A549 (cell line): ENCODE measurements around the gene TACSTD2. TPM values are rescaled to one million over a fixed set of nuclear protein-coding genes. Genes with fewer than 3 reads are reported as not detected.
"Not testable (repeated sequence)": the region's sequence is repeated elsewhere in the genome, so short reads cannot be mapped to it uniquely, and the experiment has no call there.

Source experiments
- ATAC-seq, 2 experiments: fragments of 200-7000 bp in 1 of 2; fragments of >200 bp in 1 of 2; cut with Nextera tagmentation in 1 of 2; cut with Tn5 transposase in 1 of 2; 3 replicates each; pipeline versions ENCODE4 v1.8.0 to v1.9.1; 2018 to 2020; ENCODE audit warnings: mild to moderate bottlenecking in 1 of 2, moderate library complexity in 1 of 2
- CTCF ChIA-PET: fragments of 300-600 bp; sonication (Branson Sonifier 250); formaldehyde crosslinking; extraction: SDS; loops from one replicate; lab custom pipeline; 2021; ENCODE audit warnings: antibody characterized with exemption, inconsistent platforms; lab: Yijun Ruan, JAX
- POLR2A ChIA-PET: fragments of 350-600 bp; formaldehyde crosslinking; extraction: SDS; loops from one replicate; lab custom pipeline; 2021; ENCODE audit warnings: antibody characterized with exemption, inconsistent platforms; lab: Yijun Ruan, JAX
- DNase-seq, 2 experiments: peaks; one replicate each; pipeline versions ENCODE4 v3.0.0 to v3.0.0-alpha.2; 2011 to 2016; ENCODE audit warnings: low read depth in 1 of 2, low spot score in 1 of 2
- FAIRE-seq: peaks from 2 replicates; lab custom pipeline; 2011; peaks lifted over from hg19 to GRCh38; lab: Jason Lieb, UNC
- H3K27ac ChIP-seq, 2 experiments: fragments of >200 bp; sonication (Bioruptor Twin); formaldehyde crosslinking; 3 replicates each; pipeline ENCODE4 v1.5.1; 2016 to 2017
- H3K4me1 ChIP-seq: fragments of >200 bp; sonication (Bioruptor Twin); formaldehyde crosslinking; 3 replicates; pipeline ENCODE4 v1.6.1; 2016
- H3K4me2 ChIP-seq: fragments of >200 bp; sonication (Bioruptor Twin); formaldehyde crosslinking; 3 replicates; pipeline ENCODE4 v1.6.1; 2016
- H3K4me3 ChIP-seq: fragments of >200 bp; sonication (Bioruptor Twin); formaldehyde crosslinking; 3 replicates; pipeline ENCODE4 v1.5.1; 2016
- H3K9me3 ChIP-seq: fragments of >200 bp; sonication (Bioruptor Twin); formaldehyde crosslinking; 3 replicates; pipeline ENCODE4 v1.6.1; 2016
- BHLHE40 ChIP-seq: IDR thresholded peaks from 2 replicates; pipeline ENCODE4 v1.6.1; 2012; ENCODE audit warnings: low read depth, low read length, inconsistent platforms
- CBX2 ChIP-seq: fragments of 200-600 bp; sonication (generic); IDR thresholded peaks from 2 replicates; pipeline ENCODE4 v1.6.1; 2016; ENCODE audit warnings: low read depth, mild to moderate bottlenecking, borderline replicate concordance
- CBX8 ChIP-seq: fragments of 200-600 bp; sonication (generic); IDR thresholded peaks from 2 replicates; pipeline ENCODE4 v1.6.1; 2016
- CEBPB ChIP-seq, 2 experiments: fragments of >200 bp in 1 of 2; sonication (Bioruptor Twin) in 1 of 2; formaldehyde crosslinking in 1 of 2; IDR thresholded peaks; 2 replicates each; pipeline ENCODE4 v1.6.1; 2012 to 2016
- EHMT2 ChIP-seq: fragments of 200-600 bp; sonication (generic); IDR thresholded peaks from 2 replicates; pipeline ENCODE4 v1.6.1; 2016; ENCODE audit warnings: antibody characterized with exemption, low read depth, mild to moderate bottlenecking, moderate library complexity
- FOSL2 ChIP-seq, 2 experiments: fragments of 450-650 bp in 1 of 2; fragments of >200 bp in 1 of 2; sonication (Bioruptor Twin) in 1 of 2; formaldehyde crosslinking; IDR thresholded peaks; 2 replicates each; pipeline versions ENCODE4 v1.5.0 to v1.6.1; 2016 to 2020; ENCODE audit warnings: mild to moderate bottlenecking in 1 of 2, moderate library complexity in 1 of 2
- FOXS1 ChIP-seq: fragments of 250-450 bp; sonication (Bioruptor Pico); IDR thresholded peaks from 2 replicates; pipeline ENCODE4 v1.5.0; 2020; ENCODE audit warnings: mild to moderate bottlenecking, moderate library complexity
- HEYL ChIP-seq: fragments of 250-450 bp; sonication (Bioruptor Pico); IDR thresholded peaks from 2 replicates; pipeline ENCODE4 v1.8.0; 2021; ENCODE audit warnings: mild to moderate bottlenecking, moderate library complexity
- HOXB13 ChIP-seq: fragments of 250-450 bp; sonication (Bioruptor Pico); IDR thresholded peaks from 2 replicates; pipeline ENCODE4 v1.5.0; 2020; ENCODE audit warnings: low read depth, mild to moderate bottlenecking, moderate library complexity
- JUNB ChIP-seq: fragments of >200 bp; sonication (Bioruptor Twin); formaldehyde crosslinking; IDR thresholded peaks from 2 replicates; pipeline ENCODE4 v1.6.1; 2016
- MAX ChIP-seq: IDR thresholded peaks from 2 replicates; pipeline ENCODE4 v1.6.1; 2012
- NR3C1 ChIP-seq: fragments of >200 bp; sonication (Bioruptor Twin); formaldehyde crosslinking; IDR thresholded peaks from 3 replicates; pipeline ENCODE4 v1.6.1; 2017
- PBX3 ChIP-seq: IDR thresholded peaks from 2 replicates; pipeline ENCODE4 v1.6.1; 2012
- POLR2AphosphoS2 ChIP-seq: conservative IDR thresholded peaks from 2 replicates; pipeline ENCODE4 v1.6.1; 2012; ENCODE audit warnings: low read length, improper control_type of control experiment, inconsistent platforms
- RCOR1 ChIP-seq: fragments of 150-350 bp; IDR thresholded peaks from 2 replicates; pipeline ENCODE4 v1.6.1; 2014; ENCODE audit warnings: antibody characterized with exemption, low read length, low read depth
- WGBS: methylation state at CpG from one replicate; pipeline ENCODE4 v1.1.6; 2017; ENCODE audit errors: missing lambda C conversion rate; 5-methylcytosine and 5-hydroxymethylcytosine counted together
- polyA plus RNA-seq, 4 experiments: library from polyadenylated mRNA; depleted of rRNA in 3 of 4; stranded (reverse); fragments of >200 nt; fragmentation: RNase III in 1 of 4; extraction: RNeasy Plus Mini Kit Qiagen cat#74134 plus additional on column Dnase treatment in 1 of 4; gene quantifications; 2 replicates in 3 of 4; 3 replicates in 1 of 4; pipeline ENCODE4 v1.2.3, GENCODE V29; 2011 to 2017
- TF ChIP-seq, protein P1 (sequence below): fragments of >200 bp; sonication (Bioruptor Twin); formaldehyde crosslinking; IDR thresholded peaks from 3 replicates; pipeline ENCODE4 v1.5.1; 2016
- TF ChIP-seq, protein P2 (sequence below): fragments of >200 bp; sonication (Bioruptor Twin); formaldehyde crosslinking; IDR thresholded peaks from 2 replicates; pipeline ENCODE4 v1.6.1; 2016

Gene TACSTD2
- polyA plus RNA-seq, 2 of the 4 experiments (the other 2 are of a cell fraction) = not detected

DNA sequence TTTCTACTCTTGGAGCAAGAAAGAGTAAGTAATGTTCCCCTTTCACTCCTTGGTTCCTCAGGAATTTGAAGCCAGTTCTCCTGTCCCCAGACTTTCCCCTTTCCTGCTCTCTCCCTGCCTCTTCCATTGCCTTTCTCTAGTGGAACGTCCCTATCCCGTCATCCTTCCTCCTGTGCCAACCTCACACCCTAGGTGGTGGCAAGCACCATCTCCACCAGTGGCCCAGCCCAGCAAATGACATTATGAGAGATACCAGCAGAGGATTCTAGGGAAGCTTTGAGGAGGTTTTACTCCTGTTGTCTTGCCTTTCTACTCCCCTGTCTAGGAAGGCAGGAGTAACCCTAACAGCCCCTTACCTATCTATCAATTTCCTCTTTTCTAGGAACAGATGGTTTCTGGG lies 8.1 kb upstream of the TACSTD2 start (continued):
- TF ChIP-seq CBX2 (no peak), CBX8 (no peak), HOXB13 (CRISPR knock-in tag) (no peak), PBX3 (no peak), FOXS1 (CRISPR knock-in tag) (no peak), CEBPB (IDR thresholded peaks at IDR 0.05) (no peak)

DNA sequence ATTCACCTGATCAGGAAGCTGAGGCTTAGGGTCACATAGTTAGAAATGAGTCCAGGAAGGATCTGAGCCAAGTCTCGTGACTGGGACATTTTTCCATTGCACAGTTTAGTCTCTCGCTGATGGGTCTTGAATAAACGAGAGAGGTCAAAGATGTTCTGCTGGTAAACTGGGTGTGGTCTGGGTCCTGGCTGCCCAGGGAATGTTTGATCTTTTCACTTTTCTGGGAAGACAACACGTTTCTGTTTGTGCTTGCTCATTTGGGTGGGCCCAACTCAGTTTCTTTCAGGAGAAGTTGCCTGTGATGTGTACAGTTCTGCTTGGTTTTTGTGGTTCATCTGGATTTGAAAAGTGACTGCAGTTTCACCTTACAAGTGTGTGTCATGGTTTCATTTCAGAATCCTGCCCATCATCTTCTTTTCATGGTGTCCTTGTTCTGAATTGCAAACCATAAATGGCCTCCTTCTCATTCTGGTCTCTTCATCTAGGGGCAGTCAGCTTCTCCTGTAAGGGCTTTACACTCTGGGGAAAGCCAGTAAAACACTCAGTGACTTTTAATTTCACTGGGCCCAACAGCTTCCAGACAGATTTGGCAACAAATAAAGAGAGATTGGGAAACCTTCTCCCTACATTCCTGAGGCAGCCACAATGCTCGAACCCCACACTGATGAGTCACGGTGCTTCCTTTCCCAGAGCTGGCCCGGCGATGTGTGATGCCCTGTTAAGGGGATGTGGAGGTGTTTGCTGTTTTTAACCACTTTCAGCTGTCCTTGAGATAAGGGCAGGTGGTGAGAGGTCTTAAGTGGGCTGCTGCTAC lies 7.2 kb upstream of the TACSTD2 start:
- TF ChIP-seq MAX (0 out of 2 replicates have a peak, but pooled peaks have one; percentile 27), FOSL2 (IDR thresholded peaks at IDR 0.05) (peak; percentile 44; the same call in 1 of the 2 replicates), FOSL2 (CRISPR knock-in tag; IDR thresholded peaks at IDR 0.05) (peak; percentile 66), CBX2 (no peak), FOXS1 (CRISPR knock-in tag) (no peak), CEBPB (IDR thresholded peaks at IDR 0.05) (peak; percentile 74 to 85; a peak in 3 of 4 replicates), BHLHE40 (peak; percentile 14; the same call in 1 of the 2 replicates), HOXB13 (CRISPR knock-in tag) (no peak), HEYL (CRISPR knock-in tag) (no peak), JUNB (peak; percentile 48; the same call in 1 of the 2 replicates)
- TF ChIP-seq, protein P1, sequence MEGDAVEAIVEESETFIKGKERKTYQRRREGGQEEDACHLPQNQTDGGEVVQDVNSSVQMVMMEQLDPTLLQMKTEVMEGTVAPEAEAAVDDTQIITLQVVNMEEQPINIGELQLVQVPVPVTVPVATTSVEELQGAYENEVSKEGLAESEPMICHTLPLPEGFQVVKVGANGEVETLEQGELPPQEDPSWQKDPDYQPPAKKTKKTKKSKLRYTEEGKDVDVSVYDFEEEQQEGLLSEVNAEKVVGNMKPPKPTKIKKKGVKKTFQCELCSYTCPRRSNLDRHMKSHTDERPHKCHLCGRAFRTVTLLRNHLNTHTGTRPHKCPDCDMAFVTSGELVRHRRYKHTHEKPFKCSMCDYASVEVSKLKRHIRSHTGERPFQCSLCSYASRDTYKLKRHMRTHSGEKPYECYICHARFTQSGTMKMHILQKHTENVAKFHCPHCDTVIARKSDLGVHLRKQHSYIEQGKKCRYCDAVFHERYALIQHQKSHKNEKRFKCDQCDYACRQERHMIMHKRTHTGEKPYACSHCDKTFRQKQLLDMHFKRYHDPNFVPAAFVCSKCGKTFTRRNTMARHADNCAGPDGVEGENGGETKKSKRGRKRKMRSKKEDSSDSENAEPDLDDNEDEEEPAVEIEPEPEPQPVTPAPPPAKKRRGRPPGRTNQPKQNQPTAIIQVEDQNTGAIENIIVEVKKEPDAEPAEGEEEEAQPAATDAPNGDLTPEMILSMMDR = no peak
- peak overlapping the region; percentile 73 for H3K4me2 ChIP-seq
- ChIA-PET CTCF (interaction anchor here (1.1 to 1.3 kb wide), 2 partner anchors 38 to 68 kb away, joined by 3 to 4 read pairs; partner anchors contain the start of gene OMA1), POLR2A (interaction anchor here (1.3 kb wide), 1 partner anchor 38 kb away, joined by 5 read pairs; the partner anchor contains the start of gene OMA1)
- H3K27ac ChIP-seq = peak overlapping the region; percentile 76 to 83
- no peaks in the 10 kb centered on the region for H3K9me3 ChIP-seq
- H3K4me1 ChIP-seq = peaks cover 26% of the 10 kb centered on the region
- DNase-seq (peak; percentile 29 to 66), ATAC-seq (peak; percentile 90 to 94), FAIRE-seq (no peak)
- H3K4me3 ChIP-seq = no peak overlapping the region
- 12% methylated on average over 7 of the region's 8 CpGs for WGBS

- CTCF ChIA-PET = interaction anchor here (1.1 to 1.3 kb wide), 2 partner anchors 37 to 69 kb away, joined by 3 to 4 read pairs; partner anchors contain the start of gene OMA1
- POLR2A ChIA-PET = no interaction called here
- H3K4me2 ChIP-seq = peak overlapping the region; percentile 73
- H3K27ac ChIP-seq = peak overlapping the region; percentile 76 to 83
- DNase-seq (no peak), ATAC-seq (no peak), FAIRE-seq (no peak)
- no peak overlapping the region for H3K4me3 ChIP-seq
- WGBS = 74% methylated on average over 1 of the region's 1 CpG
- H3K4me1 ChIP-seq = peaks cover 26% of the 10 kb centered on the region
- TF ChIP-seq NR3C1 (no peak), CBX8 (no peak), RCOR1 (no peak), POLR2AphosphoS2 (no peak), MAX (no peak), EHMT2 (no peak), HEYL (CRISPR knock-in tag) (no peak)
- TF ChIP-seq, protein P2, sequence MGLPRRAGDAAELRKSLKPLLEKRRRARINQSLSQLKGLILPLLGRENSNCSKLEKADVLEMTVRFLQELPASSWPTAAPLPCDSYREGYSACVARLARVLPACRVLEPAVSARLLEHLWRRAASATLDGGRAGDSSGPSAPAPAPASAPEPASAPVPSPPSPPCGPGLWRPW = no peak
- no peaks in the 10 kb centered on the region for H3K9me3 ChIP-seq
Measured at GRCh38 chr1:58583496-58583895, 6.4 kb upstream of the TACSTD2 start.

GRCh38 chr1:58582143-58582542 lies 5.1 kb upstream of the TACSTD2 start:
- H3K9me3 ChIP-seq, H3K27ac ChIP-seq, ATAC-seq, POLR2A ChIA-PET, DNase-seq, FAIRE-seq, H3K4me3 ChIP-seq, H3K4me2 ChIP-seq: not testable (repeated sequence)
- no CpG with 5 or more reads among the region's 1 CpG for WGBS
- CTCF ChIA-PET = interaction anchor here (0.9 kb wide), 1 partner anchor 67 kb away, joined by 3 read pairs; no protein-coding TSS in a partner anchor
- H3K4me1 ChIP-seq = peaks cover 26% of the 10 kb centered on the region
